ENCODE data around the gene CAPNS1.

CAPNS1 gene

GRCh38 chr19:36100476-36100875 is 39.4 kb upstream of the CAPNS1 start:
- no peak for ATAC-seq
- TF ChIP-seq TOX (CRISPR knock-in tag; IDR thresholded peaks at IDR 0.05; ENCODE audit: borderline replicate concordance) (no peak), CREB5 (CRISPR knock-in tag; IDR thresholded peaks at IDR 0.05; ENCODE audit: low read depth) (no peak)

GRCh38 chr19:36101550-36102327 is 38.1 kb upstream of the CAPNS1 start:
- no peak for ATAC-seq
- TF ChIP-seq ZC3H10 (CRISPR knock-in tag; IDR thresholded peaks at IDR 0.05) (no peak), ZFP30 (CRISPR knock-in tag; IDR thresholded peaks at IDR 0.05) (no peak), TOX (CRISPR knock-in tag; IDR thresholded peaks at IDR 0.05; ENCODE audit: borderline replicate concordance) (no peak), TCF4 (CRISPR knock-in tag; IDR thresholded peaks at IDR 0.05; ENCODE audit: borderline replicate concordance) (no peak), POU6F1 (CRISPR knock-in tag; IDR thresholded peaks at IDR 0.05; ENCODE audit: borderline replicate concordance, low read depth) (no peak), ZNF565 (CRISPR knock-in tag; conservative IDR thresholded peaks at IDR 0.05; ENCODE audit: low read depth) (no peak), PPARA (CRISPR knock-in tag; IDR thresholded peaks at IDR 0.05; ENCODE audit: borderline replicate concordance) (no peak), PATZ1 (CRISPR knock-in tag; IDR thresholded peaks at IDR 0.05; ENCODE audit: borderline replicate concordance) (no peak), ZNF8 (CRISPR knock-in tag; IDR thresholded peaks at IDR 0.05) (no peak), CSDC2 (CRISPR knock-in tag; IDR thresholded peaks at IDR 0.05) (no peak)

GRCh38 chr19:36103040-36103626 is 36.7 kb upstream of the CAPNS1 start:
- no peak for ATAC-seq
- TF ChIP-seq ESRRG (CRISPR knock-in tag; IDR thresholded peaks at IDR 0.05) (no peak), ZFP30 (CRISPR knock-in tag; IDR thresholded peaks at IDR 0.05) (no peak), SNAI2 (CRISPR knock-in tag; IDR thresholded peaks at IDR 0.05) (no peak), TSHZ2 (CRISPR knock-in tag; IDR thresholded peaks at IDR 0.05) (no peak)

GRCh38 chr19:36103842-36104552 is 35.9 kb upstream of the CAPNS1 start:
- peak; percentile 20; the same call in 2 of the 3 replicates for ATAC-seq
- TF ChIP-seq ZC3H10 (CRISPR knock-in tag; IDR thresholded peaks at IDR 0.05) = no peak
- TF ChIP-seq ISL1 (CRISPR knock-in tag; IDR thresholded peaks at IDR 0.05) = no peak
- no peak for TF ChIP-seq GLIS3 (CRISPR knock-in tag; IDR thresholded peaks at IDR 0.05)
- no peak for TF ChIP-seq SNAI2 (CRISPR knock-in tag; IDR thresholded peaks at IDR 0.05)
- TF ChIP-seq ZFP30 (CRISPR knock-in tag; IDR thresholded peaks at IDR 0.05) = no peak
- no peak for TF ChIP-seq CSDC2 (CRISPR knock-in tag; IDR thresholded peaks at IDR 0.05)
- no peak for TF ChIP-seq ZNF8 (CRISPR knock-in tag; IDR thresholded peaks at IDR 0.05)
- no peak for TF ChIP-seq POU6F1 (CRISPR knock-in tag; IDR thresholded peaks at IDR 0.05; ENCODE audit: borderline replicate concordance, low read depth)
- no peak for TF ChIP-seq PPARA (CRISPR knock-in tag; IDR thresholded peaks at IDR 0.05; ENCODE audit: borderline replicate concordance)
- TF ChIP-seq CREB5 (CRISPR knock-in tag; IDR thresholded peaks at IDR 0.05; ENCODE audit: low read depth) = no peak
- TF ChIP-seq CSRNP3 (CRISPR knock-in tag; IDR thresholded peaks at IDR 0.05) = no peak
- TF ChIP-seq ARNTL (CRISPR knock-in tag; IDR thresholded peaks at IDR 0.05; ENCODE audit: borderline replicate concordance, low read depth) = no peak
- TF ChIP-seq RARB (CRISPR knock-in tag; IDR thresholded peaks at IDR 0.05) = no peak
- TF ChIP-seq ZNF565 (CRISPR knock-in tag; conservative IDR thresholded peaks at IDR 0.05; ENCODE audit: low read depth) = no peak
- TF ChIP-seq OSR1 (CRISPR knock-in tag; IDR thresholded peaks at IDR 0.05) = no peak
- no peak for TF ChIP-seq TOX (CRISPR knock-in tag; IDR thresholded peaks at IDR 0.05; ENCODE audit: borderline replicate concordance)
- TF ChIP-seq ZFP3 (CRISPR knock-in tag; IDR thresholded peaks at IDR 0.05) = no peak

All from SK-N-SH treated with all-trans-retinoic acid at 6 μM for 48 hours (cell line).